DMS114 treated with DMSO at 0.1 percent for 48 hours (cell line): ENCODE results near the gene SEMA3G.

Experiments used
- DNase-seq: peaks from one replicate; lab custom pipeline; 2025; ENCODE audit not compliant: unreplicated experiment; lab: John Stamatoyannopoulos, UW

SEMA3G gene

GRCh38 chr3:52396907-52397591 is 47.9 kb downstream of the SEMA3G start:
- DNase-seq: no peak

DNA sequence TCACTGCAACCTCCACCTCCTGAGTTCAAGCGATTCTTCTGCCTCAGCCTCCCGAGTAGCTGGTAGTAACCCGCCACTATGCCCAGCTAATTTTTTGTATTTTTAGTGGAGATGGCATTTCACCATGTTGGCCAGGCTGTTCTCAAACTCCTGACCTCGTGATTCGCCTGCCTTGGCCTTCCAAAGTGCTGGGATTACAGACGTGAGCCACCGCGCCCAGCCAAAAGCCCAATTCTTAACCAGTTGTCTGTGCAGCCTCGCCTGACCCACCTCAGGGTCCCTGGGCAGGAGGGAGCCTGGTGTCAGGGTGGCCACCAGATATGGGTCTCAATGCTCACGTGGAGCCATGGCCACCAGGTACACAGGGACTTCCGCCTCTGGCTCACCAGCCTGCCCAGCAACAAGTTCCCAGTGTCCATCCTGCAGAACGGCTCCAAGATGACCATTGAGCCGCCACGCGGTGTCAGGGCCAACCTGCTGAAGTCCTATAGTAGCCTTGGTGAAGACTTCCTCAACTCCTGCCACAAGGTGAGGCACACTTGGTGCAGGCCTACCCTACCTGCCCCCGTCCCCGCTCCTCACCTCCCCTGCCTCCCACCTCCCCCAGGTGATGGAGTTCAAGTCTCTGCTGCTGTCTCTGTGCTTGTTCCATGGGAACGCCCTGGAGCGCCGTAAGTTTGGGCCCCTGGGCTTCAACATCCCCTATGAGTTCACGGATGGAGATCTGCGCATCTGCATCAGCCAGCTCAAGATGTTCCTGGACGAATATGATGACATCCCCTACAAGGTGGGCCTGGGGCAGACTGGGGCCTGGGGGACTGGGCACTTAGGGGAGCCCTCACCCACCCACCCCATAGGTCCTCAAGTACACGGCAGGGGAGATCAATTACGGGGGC is 48.6 kb downstream of the SEMA3G start:
- no peak for DNase-seq

- DNase-seq: no peak
Observed at GRCh38 chr3:52395503-52395865, 49.4 kb downstream of the SEMA3G start.

- no peak for DNase-seq
Observed at GRCh38 chr3:52394751-52395502, 50.0 kb downstream of the SEMA3G start.

- DNase-seq: no peak
Observed at GRCh38 chr3:52393959-52394670, 50.8 kb downstream of the SEMA3G start.

GRCh38 chr3:52393131-52393807 is 51.6 kb downstream of the SEMA3G start:
- DNase-seq: no peak

- no peak for DNase-seq
Observed at GRCh38 chr3:52392216-52392930, 52.5 kb downstream of the SEMA3G start.

GRCh38 chr3:52391096-52391495 is 53.8 kb downstream of the SEMA3G start:
- DNase-seq: no peak

GRCh38 chr3:52388933-52389332 is 56.0 kb downstream of the SEMA3G start:
- DNase-seq: no peak

- DNase-seq: no peak
Observed at GRCh38 chr3:52388348-52388821, 56.5 kb downstream of the SEMA3G start.

DNA sequence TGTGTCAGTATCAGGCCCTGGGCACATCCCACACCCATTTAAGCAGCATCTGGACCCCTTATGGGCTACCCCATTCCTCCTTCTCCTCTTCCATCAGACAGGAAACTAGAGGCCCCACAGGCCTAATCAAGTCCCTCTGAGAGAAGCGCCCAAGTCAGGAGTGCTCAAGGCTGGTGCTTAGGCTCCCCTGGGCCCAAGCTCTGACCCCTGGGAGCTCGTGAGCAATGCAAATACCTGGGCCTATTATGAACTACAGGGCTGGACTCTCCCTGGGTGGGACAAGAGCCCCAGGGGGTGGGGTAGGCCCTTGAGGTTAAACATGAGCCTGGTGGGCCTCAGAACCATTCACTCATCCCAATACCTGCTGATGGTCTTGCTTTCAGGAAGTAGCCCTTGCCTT is 57.4 kb downstream of the SEMA3G start:
- DNase-seq: no peak

DNA sequence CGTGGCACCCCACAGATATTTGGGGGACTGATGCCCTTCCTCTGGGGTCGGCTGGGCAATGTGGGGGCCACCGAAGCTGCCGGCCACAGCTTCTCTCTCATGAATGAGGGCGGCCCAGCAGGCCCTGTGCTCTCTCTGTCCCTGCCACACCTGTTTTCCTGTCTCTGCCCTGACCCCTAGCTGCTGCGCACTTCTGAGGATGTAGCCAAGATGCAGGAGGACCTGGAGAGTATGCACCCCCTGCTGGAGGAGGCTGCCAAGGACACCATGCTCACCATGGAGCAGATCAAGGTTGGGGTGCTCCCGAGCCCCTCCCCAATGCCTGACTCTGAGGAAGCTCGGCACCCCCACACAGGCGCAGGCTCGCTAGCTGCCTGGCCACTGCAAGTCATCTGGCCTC is 59.7 kb downstream of the SEMA3G start:
- DNase-seq: no peak

DNA sequence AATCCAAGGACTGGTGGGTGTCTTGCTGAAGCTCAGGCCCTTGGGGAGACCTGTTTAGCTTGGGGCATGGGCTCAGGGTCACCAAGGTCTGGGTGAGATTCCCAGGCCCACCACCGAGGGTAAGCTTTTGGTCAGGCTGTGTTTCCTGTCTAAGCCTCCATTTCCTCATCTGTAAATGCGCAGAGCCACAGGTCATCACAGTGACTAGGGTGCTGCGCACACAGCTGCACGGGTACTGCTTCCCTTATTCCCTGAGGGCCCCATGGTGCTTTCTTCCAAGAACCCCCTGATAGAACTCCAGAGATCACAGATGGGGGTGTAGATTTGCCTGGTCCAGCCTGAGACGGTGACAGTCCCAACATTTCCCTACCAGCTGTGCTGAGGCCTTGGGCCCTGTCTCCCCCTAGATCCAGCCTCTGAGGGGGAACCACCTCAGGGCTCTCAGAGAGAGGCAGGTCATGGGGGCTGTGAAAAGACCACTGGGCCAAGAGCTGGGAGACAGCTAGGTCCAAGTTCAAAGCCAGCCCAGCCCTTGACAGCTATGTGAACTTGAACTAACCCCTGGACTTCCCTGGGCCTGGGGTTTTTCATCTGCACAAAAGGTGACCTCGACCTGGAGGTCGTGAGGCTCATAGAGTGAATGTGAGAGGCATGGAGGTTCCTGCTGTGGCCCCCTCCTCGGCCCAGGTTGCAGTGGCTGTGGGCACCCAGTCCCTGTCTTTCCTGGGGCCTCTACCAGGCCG is 60.7 kb downstream of the SEMA3G start:
- DNase-seq: no peak

DNA sequence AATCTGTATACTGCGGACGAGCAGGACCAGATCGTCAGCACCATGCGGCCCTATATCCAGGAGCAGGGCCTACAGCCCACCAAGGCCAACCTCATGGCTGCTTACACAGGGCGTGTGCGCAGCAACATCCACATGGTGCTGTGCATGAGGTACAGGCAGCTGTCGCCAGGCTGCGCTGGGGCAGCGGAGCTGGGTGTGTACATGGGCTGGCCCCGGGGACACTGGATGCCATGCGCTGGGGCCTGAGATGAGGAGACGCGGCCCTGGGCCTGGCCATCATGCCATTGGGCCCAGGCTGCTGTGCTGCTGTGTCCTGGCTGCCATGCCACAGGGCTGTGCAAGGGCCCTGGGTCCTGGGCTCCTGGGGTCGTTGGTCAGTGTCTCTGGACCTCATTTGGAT is 61.5 kb downstream of the SEMA3G start:
- DNase-seq: no peak
